ENCODE data around the gene ARSD. TPM values are rescaled to one million over a fixed set of nuclear protein-coding genes. Genes with fewer than 3 reads are reported as not detected.
"Not testable (repeated sequence)": the region's sequence is repeated elsewhere in the genome, so short reads cannot be mapped to it uniquely, and the experiment has no call there.

ARSD gene
- total RNA-seq, 1 experiment from 2014 or later: 13.9 TPM

GRCh38 chrX:2933125-2933900, 4.2 kb upstream of the ARSD start:
- DNase-seq (ENCODE audit: low read depth): no peak

GRCh38 chrX:2931612-2932011, 2.5 kb upstream of the ARSD start:
- no peak for DNase-seq (ENCODE audit: low read depth)

- DNase-seq (ENCODE audit: low read depth): no peak
Observed at GRCh38 chrX:2931155-2931554, 2.0 kb upstream of the ARSD start.

- DNase-seq (ENCODE audit: low read depth): peak; percentile 49
Observed at GRCh38 chrX:2928191-2928582, 952 bp downstream of the ARSD start.

GRCh38 chrX:2926664-2927275, 2.4 kb downstream of the ARSD start:
- no peak for DNase-seq (ENCODE audit: low read depth)

- not testable (repeated sequence) for DNase-seq (ENCODE audit: low read depth)
Observed at GRCh38 chrX:2926255-2926654, 2.9 kb downstream of the ARSD start.

- DNase-seq (ENCODE audit: low read depth): no peak
Observed at GRCh38 chrX:2924151-2924550, 5.0 kb downstream of the ARSD start.

- DNase-seq (ENCODE audit: low read depth): no peak
Observed at GRCh38 chrX:2921750-2922149, 7.4 kb downstream of the ARSD start.

- no peak for DNase-seq (ENCODE audit: low read depth)
Observed at GRCh38 chrX:2921193-2921592, 7.9 kb downstream of the ARSD start.

- DNase-seq (ENCODE audit: low read depth): no peak
Observed at GRCh38 chrX:2917767-2918166, 11.4 kb downstream of the ARSD start.

GRCh38 chrX:2913118-2913517, 16.0 kb downstream of the ARSD start:
- DNase-seq (ENCODE audit: low read depth): no peak

- DNase-seq (ENCODE audit: low read depth): no peak
Observed at GRCh38 chrX:2910109-2910508, 19.0 kb downstream of the ARSD start.

GRCh38 chrX:2908125-2908685, 20.9 kb downstream of the ARSD start:
- DNase-seq (ENCODE audit: low read depth): no peak

GRCh38 chrX:2907295-2907694, 21.8 kb downstream of the ARSD start:
- DNase-seq (ENCODE audit: low read depth): no peak

- DNase-seq (ENCODE audit: low read depth): no peak
Observed at GRCh38 chrX:2903366-2903765, 25.8 kb downstream of the ARSD start.

- no peak for DNase-seq (ENCODE audit: low read depth)
Observed at GRCh38 chrX:2902841-2903240, 26.3 kb downstream of the ARSD start.

- no peak for DNase-seq (ENCODE audit: low read depth)
Observed at GRCh38 chrX:2901367-2902036, 27.6 kb downstream of the ARSD start.

GRCh38 chrX:2898846-2899512, 30.2 kb downstream of the ARSD start:
- DNase-seq (ENCODE audit: low read depth): no peak

- DNase-seq (ENCODE audit: low read depth): not testable (repeated sequence)
Observed at GRCh38 chrX:2897690-2898623, 31.2 kb downstream of the ARSD start.

- DNase-seq (ENCODE audit: low read depth): no peak
Observed at GRCh38 chrX:2897311-2897689, 31.8 kb downstream of the ARSD start.

GRCh38 chrX:2894885-2895292, 34.2 kb downstream of the ARSD start:
- DNase-seq (ENCODE audit: low read depth): no peak

Measured in LHCN-M2 (cell line).